Suprapubic skin (tissue), 4 donors: Measurements from ENCODE around the gene ELAVL2. TPM values are rescaled to one million over a fixed set of nuclear protein-coding genes. Genes with fewer than 3 reads are reported as not detected.

Source experiments
- DNase-seq, 2 donors: peaks; one replicate each; pipeline ENCODE4 v3.0.0-alpha.2; 2019; ENCODE audit warnings: low spot score in 2 of 2
- H3K27ac ChIP-seq: fragments of 200-600 bp; sonication (generic); one replicate; pipeline ENCODE4 v1.5.1; 2019
- H3K27me3 ChIP-seq: fragments of 200-600 bp; sonication (generic); one replicate; pipeline ENCODE4 v1.5.1; 2019
- H3K36me3 ChIP-seq: fragments of 200-600 bp; sonication (generic); one replicate; pipeline ENCODE4 v1.5.1; 2019
- H3K4me1 ChIP-seq: fragments of 200-600 bp; sonication (generic); one replicate; pipeline ENCODE4 v1.5.1; 2019
- H3K4me3 ChIP-seq: fragments of 200-600 bp; sonication (generic); one replicate; pipeline ENCODE4 v1.5.1; 2019; ENCODE audit warnings: mild to moderate bottlenecking
- H3K9me3 ChIP-seq: fragments of 200-600 bp; sonication (generic); one replicate; pipeline ENCODE4 v1.5.1; 2019
- CTCF ChIP-seq, 2 donors: fragments of 200-600 bp in 1 of 2; fragments of 450-650 bp in 1 of 2; sonication (generic) in 1 of 2; IDR thresholded peaks; one replicate each; pipeline ENCODE4 v1.5.1; 2016 to 2019; ENCODE audit warnings: antibody characterized with exemption in 2 of 2, mild to moderate bottlenecking in 1 of 2, moderate library complexity in 1 of 2
- EP300 ChIP-seq: sonication (generic); formaldehyde crosslinking; IDR thresholded peaks from one replicate; pipeline ENCODE4 v1.6.1; 2017; ENCODE audit warnings: antibody characterized with exemption
- POLR2A ChIP-seq, 2 donors: fragments of 450-650 bp; IDR thresholded peaks; one replicate each; pipeline ENCODE4 v1.6.1; 2017; ENCODE audit warnings: antibody characterized with exemption in 2 of 2, mild to moderate bottlenecking in 2 of 2, moderate library complexity in 2 of 2
- POLR2AphosphoS5 ChIP-seq, 3 donors: sonication (generic); formaldehyde crosslinking; IDR thresholded peaks; one replicate each; pipeline ENCODE4 v1.6.1; 2017; ENCODE audit warnings: antibody characterized with exemption in 3 of 3
- WGBS: methylation state at CpG from one replicate; pipeline ENCODE4 v1.1.5; 2018; 5-methylcytosine and 5-hydroxymethylcytosine counted together
- total RNA-seq, 4 donors: library from RNA; depleted of rRNA; stranded (reverse); fragments of >200 nt; gene quantifications; one replicate each; pipeline ENCODE4 v1.1.0, GENCODE V29; 2016

The ELAVL2 gene
- total RNA-seq, 4 donors from 2014 or later, result 0.48 to 0.59 (median 0.55) TPM

GRCh38 chr9:23790351-23791260 lies 35.4 kb downstream of the ELAVL2 start:
- H3K27ac ChIP-seq, result no peak overlapping the region
- TF ChIP-seq POLR2AphosphoS5 (IDR thresholded peaks at IDR 0.05) (no peak), POLR2A (IDR thresholded peaks at IDR 0.05) (no peak), CTCF (IDR thresholded peaks at IDR 0.05) (no peak), EP300 (no peak)
- DNase-seq, result no peak
- 72% methylated on average over 9 of the region's 9 CpGs for WGBS
- no peaks in the 10 kb centered on the region for H3K9me3 ChIP-seq
- no peaks in the 10 kb centered on the region for H3K4me1 ChIP-seq
- H3K4me3 ChIP-seq, result no peak overlapping the region
- H3K27me3 ChIP-seq, result no peaks in the 10 kb centered on the region
- H3K36me3 ChIP-seq, result no peaks in the 10 kb centered on the region

GRCh38 chr9:23789529-23790254 lies 36.3 kb downstream of the ELAVL2 start:
- H3K4me1 ChIP-seq, result no peaks in the 10 kb centered on the region
- DNase-seq, result no peak
- H3K36me3 ChIP-seq, result no peaks in the 10 kb centered on the region
- H3K27me3 ChIP-seq, result no peaks in the 10 kb centered on the region
- TF ChIP-seq POLR2A (IDR thresholded peaks at IDR 0.05) (no peak), CTCF (IDR thresholded peaks at IDR 0.05) (no peak), POLR2AphosphoS5 (IDR thresholded peaks at IDR 0.05) (no peak)
- WGBS, result 84% methylated on average over 4 of the region's 4 CpGs
- H3K9me3 ChIP-seq, result no peaks in the 10 kb centered on the region
- no peak overlapping the region for H3K27ac ChIP-seq
- H3K4me3 ChIP-seq, result no peak overlapping the region

- Histone ChIP-seq H3K36me3 (no peaks in the 10 kb centered on the region), H3K9me3 (no peaks in the 10 kb centered on the region), H3K27me3 (no peaks in the 10 kb centered on the region), H3K4me3 (no peak overlapping the region), H3K27ac (no peak overlapping the region), H3K4me1 (no peaks in the 10 kb centered on the region)
- DNase-seq, result no peak
- WGBS, result 94% methylated on average over 1 of the region's 1 CpG
- TF ChIP-seq EP300, result no peak
- no peak for TF ChIP-seq POLR2A (IDR thresholded peaks at IDR 0.05)
- no peak for TF ChIP-seq POLR2AphosphoS5 (IDR thresholded peaks at IDR 0.05)
- TF ChIP-seq CTCF (IDR thresholded peaks at IDR 0.05), result no peak
Measured at GRCh38 chr9:23784962-23785361, 41.1 kb downstream of the ELAVL2 start.

GRCh38 chr9:23783509-23783908 lies 42.5 kb downstream of the ELAVL2 start:
- no peaks in the 10 kb centered on the region for H3K27me3 ChIP-seq
- DNase-seq, result no peak
- no peak overlapping the region for H3K27ac ChIP-seq
- peaks cover 6% of the 10 kb centered on the region for H3K4me1 ChIP-seq
- no peaks in the 10 kb centered on the region for H3K9me3 ChIP-seq
- H3K36me3 ChIP-seq, result no peaks in the 10 kb centered on the region
- H3K4me3 ChIP-seq, result no peak overlapping the region
- TF ChIP-seq POLR2A (IDR thresholded peaks at IDR 0.05), result no peak
- no peak for TF ChIP-seq EP300
- no peak for TF ChIP-seq CTCF (IDR thresholded peaks at IDR 0.05)
- TF ChIP-seq POLR2AphosphoS5 (IDR thresholded peaks at IDR 0.05), result no peak
- WGBS, result 23% methylated on average over 1 of the region's 1 CpG

GRCh38 chr9:23779220-23779619 lies 46.8 kb downstream of the ELAVL2 start:
- no peaks in the 10 kb centered on the region for H3K27me3 ChIP-seq
- no peak overlapping the region for H3K27ac ChIP-seq
- H3K36me3 ChIP-seq, result no peaks in the 10 kb centered on the region
- H3K9me3 ChIP-seq, result no peaks in the 10 kb centered on the region
- H3K4me3 ChIP-seq, result no peak overlapping the region
- H3K4me1 ChIP-seq, result peaks cover 6% of the 10 kb centered on the region
- TF ChIP-seq CTCF (IDR thresholded peaks at IDR 0.05) (no peak), POLR2AphosphoS5 (IDR thresholded peaks at IDR 0.05) (no peak), EP300 (no peak), POLR2A (IDR thresholded peaks at IDR 0.05) (no peak)
- 19% methylated on average over 2 of the region's 2 CpGs for WGBS
- DNase-seq, result no peak
